Kidney (tissue), 14 donors: ENCODE results near the gene DYRK2. TPM values are rescaled to one million over a fixed set of nuclear protein-coding genes. Genes with fewer than 3 reads are reported as not detected.

Experiments used
- DNase-seq, 5 donors: peaks; one replicate each; pipeline ENCODE4 v3.0.0-alpha.2; 2013 to 2020
- FAIRE-seq: peaks from 2 replicates; lab custom pipeline; 2012; peaks lifted over from hg19 to GRCh38; lab: Jason Lieb, UNC
- H3K27ac ChIP-seq, 2 donors: one replicate each; pipeline ENCODE4 v1.7.0; 2013; ENCODE audit warnings: low read depth in 2 of 2, low read length in 2 of 2, inconsistent platforms in 1 of 2
- H3K27me3 ChIP-seq: one replicate; pipeline ENCODE4 v1.7.1; 2013; ENCODE audit warnings: low read length, inconsistent platforms; ENCODE audit not compliant: control insufficient read depth, insufficient read depth
- H3K36me3 ChIP-seq, 3 donors: one replicate each; pipeline versions ENCODE4 v1.7.0 to v1.7.1; 2013; ENCODE audit warnings: low read length in 3 of 3, control low read depth in 1 of 3, inconsistent platforms in 1 of 3; ENCODE audit not compliant: insufficient read depth in 3 of 3, control insufficient read depth in 2 of 3
- H3K4me1 ChIP-seq, 3 donors: one replicate each; pipeline versions ENCODE4 v1.7.0 to v1.7.1; 2013; ENCODE audit warnings: low read length in 3 of 3, inconsistent platforms in 1 of 3, low read depth in 1 of 3; ENCODE audit not compliant: control insufficient read depth in 2 of 3, insufficient read depth in 2 of 3
- H3K4me3 ChIP-seq, 3 donors: one replicate each; pipeline versions ENCODE4 v1.7.0 to v1.8.1; 2013; ENCODE audit warnings: low read length in 3 of 3, control low read depth in 1 of 3, inconsistent platforms in 1 of 3
- H3K9ac ChIP-seq, 3 donors: one replicate each; pipeline versions ENCODE4 v1.7.0 to v1.7.1; 2013; ENCODE audit warnings: low read length in 3 of 3, control low read depth in 1 of 3, inconsistent platforms in 1 of 3
- H3K9me3 ChIP-seq, 3 donors: one replicate each; pipeline versions ENCODE4 v1.7.0 to v1.7.1; 2013; ENCODE audit warnings: low read length in 3 of 3, control low read depth in 1 of 3, inconsistent platforms in 1 of 3; ENCODE audit not compliant: control insufficient read depth in 2 of 3, insufficient read depth in 1 of 3
- CTCF ChIP-seq: IDR thresholded peaks from 3 replicates; pipeline ENCODE4 v1.5.1; 2012; ENCODE audit warnings: mild to moderate bottlenecking, moderate library complexity, borderline replicate concordance; ENCODE audit not compliant: insufficient read depth; ENCODE audit errors: extremely low read depth
- intact Hi-C: fragments of 100-400 bp; cut with DNase I; formaldehyde crosslinking; loops from one replicate; pipeline ENCODE4 v1.11.1; 2022
- polyA plus RNA-seq: library from polyadenylated mRNA; stranded (reverse); fragments of 350-450 nt; fragmentation: Illumina TruSeq; extraction: RNeasy Lipid Tissue Mini Kit (QIAGEN cat#74804); gene quantifications from one replicate; pipeline ENCODE4 v1.2.3, GENCODE V29; 2014; ENCODE audit warnings: low read depth, low replicate concordance; ENCODE audit not compliant: insufficient read depth
- total RNA-seq: library from RNA; stranded (reverse); fragmentation: NEBNext Ultra II Directional; extraction: Animal tissue kit (Norgen Biotek cat#: 25700); gene quantifications from one replicate; pipeline ENCODE4 v1.2.1, GENCODE V29; 2021
- donor health status: control.
- donor health status: control.
- donor health status: control.
- donor health status: control.
- donor health status: control.
- donor health status: DM: yes; HTN: yes; CAD: no.
- donor health status: Normal renal cell carcinoma (clear cell type).

DYRK2 gene
- total and polyA plus RNA-seq, 2 donors from 2014 or later = 2.8 to 35.4 TPM

- Histone ChIP-seq H3K9ac (no peak overlapping the region), H3K4me3 (no peak overlapping the region), H3K27ac (no peak overlapping the region), H3K4me1 (peaks cover 0 to 2% (median 0%) of the 10 kb centered on the region in 3 donors), H3K27me3 (no peaks in the 10 kb centered on the region), H3K36me3 (no peaks in the 10 kb centered on the region), H3K9me3 (no peaks in the 10 kb centered on the region)
- DNase-seq (no peak), FAIRE-seq (no peak)
- no peak for TF ChIP-seq CTCF
- intact Hi-C loops = no loop called here
Measured at GRCh38 chr12:67664171-67664570, 15.6 kb downstream of the DYRK2 start.

DNA sequence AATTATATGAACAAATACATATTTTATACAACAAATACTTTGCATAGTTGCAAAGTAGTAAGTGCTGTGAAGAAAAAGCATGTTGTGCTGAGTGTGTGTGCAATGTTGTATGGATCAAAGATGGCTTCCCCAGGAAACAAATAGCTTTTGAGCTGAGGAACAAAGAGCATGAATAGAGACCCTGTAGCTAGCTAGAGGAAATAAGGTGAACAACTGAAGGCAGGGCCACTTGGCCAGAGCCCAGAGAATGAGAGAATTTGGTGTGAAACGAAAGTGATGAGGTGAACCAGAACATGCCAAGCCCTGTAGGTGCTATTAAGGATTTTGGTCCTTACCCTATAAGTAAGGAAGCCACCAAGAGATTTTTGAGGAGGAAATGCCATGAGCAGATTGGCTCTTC is 17.1 kb downstream of the DYRK2 start:
- peaks cover 0 to 2% (median 0%) of the 10 kb centered on the region in 3 donors for H3K4me1 ChIP-seq
- TF ChIP-seq CTCF = no peak
- H3K9me3 ChIP-seq = no peaks in the 10 kb centered on the region
- intact Hi-C loops = no loop called here
- FAIRE-seq = no peak
- H3K27me3 ChIP-seq = no peaks in the 10 kb centered on the region
- no peak overlapping the region for H3K4me3 ChIP-seq
- no peak overlapping the region for H3K9ac ChIP-seq
- no peak overlapping the region for H3K27ac ChIP-seq
- no peak for DNase-seq
- H3K36me3 ChIP-seq = no peaks in the 10 kb centered on the region

GRCh38 chr12:67666605-67667004 is 18.1 kb downstream of the DYRK2 start:
- DNase-seq (no peak), FAIRE-seq (no peak)
- Histone ChIP-seq H3K36me3 (no peaks in the 10 kb centered on the region), H3K9me3 (no peaks in the 10 kb centered on the region), H3K4me3 (no peak overlapping the region), H3K4me1 (no peaks in the 10 kb centered on the region), H3K27me3 (no peaks in the 10 kb centered on the region), H3K27ac (no peak overlapping the region), H3K9ac (no peak overlapping the region)
- intact Hi-C loops = no loop called here
- no peak for TF ChIP-seq CTCF

DNA sequence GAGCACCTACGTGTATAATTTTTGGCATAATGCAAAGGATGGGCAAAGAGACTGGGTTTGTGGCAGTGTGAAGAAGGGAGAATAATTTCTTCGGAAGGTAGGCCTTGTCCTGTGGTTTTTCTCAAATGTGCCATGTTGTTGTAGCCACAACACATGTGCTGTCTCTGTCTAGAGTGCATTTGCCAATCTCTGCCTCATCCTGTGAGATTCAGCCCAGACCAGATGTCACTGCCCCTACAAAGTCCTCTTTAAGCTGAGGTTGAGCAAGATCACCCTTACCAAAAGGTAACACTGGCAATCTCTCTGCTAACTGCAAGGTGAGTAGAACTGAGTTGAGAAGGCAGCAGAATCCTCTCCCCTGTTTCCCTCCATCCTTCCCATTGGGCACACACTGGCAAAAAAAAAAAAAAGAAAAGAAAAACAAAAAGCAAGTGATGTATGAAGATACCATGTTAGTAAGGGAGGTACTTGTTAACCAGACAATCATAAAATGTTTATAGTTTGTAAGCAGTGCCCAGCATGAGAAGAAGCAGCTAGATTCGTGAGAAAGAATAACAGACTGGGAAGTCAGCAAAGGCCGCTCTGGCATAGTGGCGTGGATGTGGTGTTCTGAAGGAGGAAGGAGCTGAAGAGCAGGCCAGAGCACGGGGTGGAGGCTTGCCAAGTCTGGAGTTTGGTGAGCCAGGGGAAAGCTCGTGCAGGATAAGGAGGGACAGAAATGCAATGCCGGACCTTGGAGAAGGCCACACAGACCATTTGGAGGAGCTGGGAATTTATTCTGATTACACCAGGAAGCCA is 18.9 kb downstream of the DYRK2 start:
- H3K9me3 ChIP-seq = no peaks in the 10 kb centered on the region
- no peak for TF ChIP-seq CTCF
- no peaks in the 10 kb centered on the region for H3K27me3 ChIP-seq
- no peak overlapping the region for H3K27ac ChIP-seq
- H3K9ac ChIP-seq = no peak overlapping the region
- no peaks in the 10 kb centered on the region for H3K4me1 ChIP-seq
- FAIRE-seq = no peak
- H3K4me3 ChIP-seq = no peak overlapping the region
- intact Hi-C loops = no loop called here
- no peaks in the 10 kb centered on the region for H3K36me3 ChIP-seq
- peak in 1 of 5 donors; percentile 67 for DNase-seq
